ENCODE measurements around the gene SMIM41. TPM values are rescaled to one million over a fixed set of nuclear protein-coding genes. Genes with fewer than 3 reads are reported as not detected.

Gene SMIM41
- total RNA-seq, 4 donors from 2014 or later: 0.64 to 1.5 (median 0.80) TPM; not detected in 1

DNA sequence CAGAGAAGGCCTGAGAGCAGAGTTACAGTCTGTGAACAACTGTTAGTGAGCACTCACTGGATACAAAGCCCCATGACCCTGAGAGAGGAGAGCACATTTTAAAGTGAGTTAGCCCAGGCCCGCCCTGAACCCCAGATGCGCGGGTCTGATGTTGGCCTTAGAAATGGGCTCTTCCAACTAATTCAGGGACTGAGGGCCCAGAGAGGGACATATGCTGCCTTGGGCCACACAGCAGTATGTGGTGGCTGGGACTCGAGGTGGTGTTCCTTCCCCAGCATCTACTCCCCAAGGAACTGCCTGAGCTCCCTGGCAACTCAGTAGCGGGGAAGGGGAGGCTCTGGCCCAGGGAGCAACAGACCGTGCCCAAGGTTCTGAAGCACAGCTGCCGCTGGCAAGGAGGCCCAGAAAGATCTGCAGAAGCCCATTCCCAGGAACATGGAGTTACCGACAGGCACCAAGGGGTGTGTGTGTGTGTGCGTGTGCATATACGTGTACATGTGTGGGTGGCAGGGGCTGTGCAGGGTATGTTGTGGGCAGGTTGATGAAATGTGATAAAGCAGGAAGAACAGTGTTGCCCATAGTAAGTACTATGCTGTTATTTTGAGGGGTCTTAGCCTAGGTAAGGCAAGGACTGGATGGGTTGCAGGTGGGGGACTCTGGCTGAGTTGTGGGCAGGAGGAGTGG, 71.8 kb downstream of the SMIM41 start:
- Histone ChIP-seq H3K36me3 (no peaks in the 10 kb centered on the region), H3K4me3 (no peak overlapping the region), H3K9me3 (no peaks in the 10 kb centered on the region), H3K27me3 (peaks cover 4% of the 10 kb centered on the region), H3K27ac (peak overlapping the region in 3 of 4 donors; percentile 61 to 93 (median 77)), H3K4me1 (peaks cover 43 to 68% (median 56%) of the 10 kb centered on the region in 4 donors)
- no peak for DNase-seq
- in situ Hi-C loops (cut with MboI; ENCODE audit: low pct_ligation_motif_present in 1 of 4, low pct_unique_long_range_greater_than_20kb in 1 of 4, low sequenced_read_pairs in 3 of 4) (loop anchor here (10.0 kb wide), 3 partner anchors 724 to 824 kb away; no protein-coding TSS in a partner anchor), intact Hi-C loops (cut with DNase I; ENCODE audit: low total_unique reads) (loop anchor here (10.0 kb wide), 1 partner anchor 124 kb away; the partner anchor contains the start of gene KRT86)
- WGBS, 2 donors (ENCODE audit: low coverage in 1 of 2): 94% methylated on average over 10 of the region's 10 CpGs; no CpG with 5 or more reads in 1 of the 2 donors
- TF ChIP-seq EP300 (IDR thresholded peaks at IDR 0.05; ENCODE audit: low read depth): no peak
- no peak for TF ChIP-seq POLR2A (IDR thresholded peaks at IDR 0.05)
- TF ChIP-seq, protein P1, sequence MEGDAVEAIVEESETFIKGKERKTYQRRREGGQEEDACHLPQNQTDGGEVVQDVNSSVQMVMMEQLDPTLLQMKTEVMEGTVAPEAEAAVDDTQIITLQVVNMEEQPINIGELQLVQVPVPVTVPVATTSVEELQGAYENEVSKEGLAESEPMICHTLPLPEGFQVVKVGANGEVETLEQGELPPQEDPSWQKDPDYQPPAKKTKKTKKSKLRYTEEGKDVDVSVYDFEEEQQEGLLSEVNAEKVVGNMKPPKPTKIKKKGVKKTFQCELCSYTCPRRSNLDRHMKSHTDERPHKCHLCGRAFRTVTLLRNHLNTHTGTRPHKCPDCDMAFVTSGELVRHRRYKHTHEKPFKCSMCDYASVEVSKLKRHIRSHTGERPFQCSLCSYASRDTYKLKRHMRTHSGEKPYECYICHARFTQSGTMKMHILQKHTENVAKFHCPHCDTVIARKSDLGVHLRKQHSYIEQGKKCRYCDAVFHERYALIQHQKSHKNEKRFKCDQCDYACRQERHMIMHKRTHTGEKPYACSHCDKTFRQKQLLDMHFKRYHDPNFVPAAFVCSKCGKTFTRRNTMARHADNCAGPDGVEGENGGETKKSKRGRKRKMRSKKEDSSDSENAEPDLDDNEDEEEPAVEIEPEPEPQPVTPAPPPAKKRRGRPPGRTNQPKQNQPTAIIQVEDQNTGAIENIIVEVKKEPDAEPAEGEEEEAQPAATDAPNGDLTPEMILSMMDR (IDR thresholded peaks at IDR 0.05): no peak
- TF ChIP-seq POLR2AphosphoS5 (IDR thresholded peaks at IDR 0.05): no peak

DNA sequence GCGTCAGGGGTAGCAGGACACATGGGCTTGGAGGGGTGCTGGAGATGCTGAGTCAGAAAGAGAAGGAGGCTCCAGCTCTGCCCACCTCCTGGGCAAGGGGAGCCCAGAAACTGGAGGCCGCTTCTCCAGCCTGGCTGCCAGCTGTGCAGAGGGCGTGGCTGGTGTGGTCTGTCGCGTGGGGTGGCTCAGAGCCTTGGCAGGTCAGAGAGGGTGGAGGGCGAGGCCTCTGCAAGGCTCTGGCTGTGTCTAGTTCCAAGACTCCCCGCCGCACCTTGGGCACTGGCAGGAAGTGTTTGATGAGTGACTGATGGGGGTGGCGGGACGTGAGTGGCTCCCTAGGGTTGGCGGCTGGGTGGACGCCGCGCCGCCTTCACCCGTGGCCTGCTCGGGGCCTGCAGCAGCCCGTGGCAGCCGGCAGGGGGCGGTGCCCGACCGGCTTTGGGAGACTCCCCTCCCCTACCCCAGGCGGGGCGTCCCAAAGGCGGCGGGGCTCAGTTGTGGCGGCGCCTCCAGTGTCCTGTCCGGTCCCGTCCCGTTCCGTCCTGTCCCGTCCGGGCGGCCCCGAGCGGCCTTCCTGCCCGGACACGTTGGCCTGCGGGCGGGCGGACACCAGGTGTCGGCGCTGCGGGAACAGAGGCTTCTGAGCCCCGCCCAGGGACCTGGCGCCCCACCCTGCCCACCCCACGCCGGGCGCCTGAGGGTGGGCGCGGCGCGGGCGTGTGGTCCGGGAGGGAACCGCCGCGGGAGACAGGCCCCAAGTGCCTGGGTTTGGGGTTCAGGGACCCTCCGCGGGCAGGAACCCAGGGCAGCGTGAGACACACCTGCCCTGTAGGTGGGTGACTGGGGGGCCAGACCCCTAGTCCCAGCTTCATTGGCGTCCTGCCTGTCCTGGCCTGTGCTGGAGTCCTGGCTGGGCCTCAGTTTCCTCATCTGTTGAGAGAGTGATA, 72.6 kb downstream of the SMIM41 start:
- Histone ChIP-seq H3K36me3 (no peaks in the 10 kb centered on the region), H3K4me3 (peak overlapping the region; percentile 1 to 48 (median 32)), H3K27me3 (peaks cover 4% of the 10 kb centered on the region), H3K27ac (peak overlapping the region; percentile 16 to 93 (median 69)), H3K4me1 (peaks cover 35 to 60% (median 48%) of the 10 kb centered on the region in 4 donors), H3K9me3 (no peaks in the 10 kb centered on the region)
- peak in 2 of 3 donors; percentile 5 to 10 for TF ChIP-seq POLR2AphosphoS5 (IDR thresholded peaks at IDR 0.05)
- TF ChIP-seq EP300 (IDR thresholded peaks at IDR 0.05; ENCODE audit: low read depth): peak; percentile 45
- TF ChIP-seq, protein P1 (IDR thresholded peaks at IDR 0.05): peak; percentile 79 to 96 (median 92)
- peak; percentile 47 for TF ChIP-seq POLR2A (IDR thresholded peaks at IDR 0.05)
- intact Hi-C loops (cut with DNase I; ENCODE audit: low total_unique reads): loop anchor here (10.0 kb wide), 1 partner anchor 123 kb away; the partner anchor contains the start of gene KRT86
- DNase-seq: peak; percentile 77
- WGBS, 2 donors (ENCODE audit: low coverage in 1 of 2): 10 to 50% methylated on average over 1 to 30 of the region's 63 CpGs
- in situ Hi-C loops (cut with MboI; ENCODE audit: low pct_ligation_motif_present in 1 of 4, low pct_unique_long_range_greater_than_20kb in 1 of 4, low sequenced_read_pairs in 3 of 4): loop anchor here (10.0 kb wide), 3 partner anchors 723 to 823 kb away; no protein-coding TSS in a partner anchor

DNA sequence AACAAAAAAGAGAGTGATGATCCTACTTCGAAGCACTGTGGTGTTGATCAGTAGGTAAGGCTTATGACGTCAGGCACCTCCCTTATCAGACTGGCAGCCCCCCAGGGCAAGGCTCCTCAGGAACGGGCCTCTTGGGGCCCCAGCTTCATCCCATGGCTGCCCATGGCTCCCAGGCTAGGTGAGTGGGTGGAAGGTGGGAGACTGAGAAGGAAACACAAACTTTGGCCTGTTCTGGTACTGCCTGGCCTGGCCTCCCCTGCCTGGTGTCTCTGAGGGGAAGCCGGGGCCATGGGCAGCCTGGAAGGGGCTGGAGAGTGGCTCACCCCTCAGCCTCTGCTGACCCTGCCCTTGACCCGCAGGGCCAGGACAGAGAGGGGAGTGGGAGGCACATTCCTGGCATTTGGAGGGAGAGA, 73.4 kb downstream of the SMIM41 start:
- H3K36me3 ChIP-seq: no peaks in the 10 kb centered on the region
- TF ChIP-seq EP300 (IDR thresholded peaks at IDR 0.05; ENCODE audit: low read depth) (no peak), POLR2AphosphoS5 (IDR thresholded peaks at IDR 0.05) (no peak), POLR2A (IDR thresholded peaks at IDR 0.05) (no peak)
- TF ChIP-seq, protein P1 (IDR thresholded peaks at IDR 0.05): no peak
- peaks cover 29 to 52% (median 41%) of the 10 kb centered on the region in 4 donors for H3K4me1 ChIP-seq
- H3K27me3 ChIP-seq: peaks cover 4% of the 10 kb centered on the region
- no peak for DNase-seq
- WGBS, 2 donors (ENCODE audit: low coverage in 1 of 2): 84 to 90% methylated on average over 3 to 5 of the region's 5 CpGs
- H3K27ac ChIP-seq: peak overlapping the region in 2 of 4 donors; percentile 77 to 93
- in situ Hi-C loops (cut with MboI; ENCODE audit: low pct_ligation_motif_present in 1 of 4, low pct_unique_long_range_greater_than_20kb in 1 of 4, low sequenced_read_pairs in 3 of 4): loop anchor here (10.0 kb wide), 3 partner anchors 722 to 822 kb away; no protein-coding TSS in a partner anchor
- no peaks in the 10 kb centered on the region for H3K9me3 ChIP-seq
- no peak overlapping the region for H3K4me3 ChIP-seq
- intact Hi-C loops (cut with DNase I; ENCODE audit: low total_unique reads): loop anchor here (10.0 kb wide), 1 partner anchor 122 kb away; the partner anchor contains the start of gene KRT86
